HL-60 (cell line): ENCODE results near the gene QRFPR.
A peak's percentile ranks its signal among the peaks of the same experiment; 100 is the strongest.
"Not testable (repeated sequence)": the region's sequence is repeated elsewhere in the genome, so short reads cannot be mapped to it uniquely, and the experiment has no call there.

Experiments
- DNase-seq, 2 experiments: peaks; one replicate each; pipeline ENCODE4 v3.0.0-alpha.2; 2010 to 2020; ENCODE audit warnings: low read depth in 1 of 2, low spot score in 1 of 2
- H3K27ac ChIP-seq: fragments of 250-450 bp; sonication (Bioruptor Pico); replicated peaks from 2 replicates; pipeline ENCODE4 v1.5.1; 2020; ENCODE audit warnings: mild to moderate bottlenecking, moderate library complexity
- H3K27me3 ChIP-seq: fragments of 250-450 bp; sonication (Bioruptor Pico); 2 replicates; pipeline ENCODE4 v1.5.1; 2021; ENCODE audit warnings: mild to moderate bottlenecking, moderate library complexity; ENCODE audit not compliant: insufficient read depth, poor library complexity, severe bottlenecking
- H3K4me3 ChIP-seq: replicated peaks from 2 replicates; pipeline ENCODE4 v1.5.1; 2011; ENCODE audit warnings: mild to moderate bottlenecking, control low read depth, low read length; ENCODE audit not compliant: insufficient read depth
- GABPA ChIP-seq: IDR thresholded peaks from 2 replicates; pipeline ENCODE4 v1.6.1; 2012; ENCODE audit warnings: low read depth
- POLR2AphosphoS5 ChIP-seq: IDR thresholded peaks from 2 replicates; pipeline ENCODE4 v1.6.1; 2012; ENCODE audit warnings: low read depth
- SPI1 ChIP-seq: IDR thresholded peaks from 2 replicates; pipeline ENCODE4 v1.6.1; 2012; ENCODE audit warnings: low read depth, mild to moderate bottlenecking, borderline replicate concordance
- TF ChIP-seq, protein P1 (sequence below): IDR thresholded peaks from one replicate; pipeline ENCODE4 v1.5.1; 2011; ENCODE audit warnings: low read length, control low read depth, inconsistent platforms; ENCODE audit not compliant: insufficient read depth
- TF ChIP-seq, protein P2 (sequence below): IDR thresholded peaks from 2 replicates; pipeline ENCODE4 v1.6.1; 2012; ENCODE audit warnings: low read depth; ENCODE audit not compliant: insufficient replicate concordance

Gene QRFPR

DNA sequence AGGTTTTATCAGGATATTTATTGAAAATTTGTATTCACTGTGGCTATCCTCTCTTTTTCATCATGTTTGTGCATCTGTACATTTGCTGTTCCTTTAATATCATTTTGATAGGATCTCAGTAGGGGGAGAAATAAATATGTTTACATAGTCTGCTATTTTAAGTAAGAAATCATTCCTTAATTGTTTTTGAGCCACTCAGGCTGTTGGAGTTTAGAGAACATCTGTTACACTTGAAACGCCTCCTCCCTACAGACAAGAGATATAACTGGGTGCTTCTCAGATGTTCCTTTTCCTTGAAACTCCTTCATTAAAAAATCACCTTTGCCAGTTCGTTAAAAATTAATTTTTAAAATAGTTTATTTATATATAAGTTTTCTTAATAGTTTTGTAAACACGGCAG, 59.4 kb downstream of the QRFPR start:
- Histone ChIP-seq H3K4me3 (no peak overlapping the region), H3K27ac (no peak overlapping the region), H3K27me3 (peaks cover 5% of the 10 kb centered on the region)
- TF ChIP-seq POLR2AphosphoS5 (no peak), SPI1 (no peak)
- TF ChIP-seq, protein P1, sequence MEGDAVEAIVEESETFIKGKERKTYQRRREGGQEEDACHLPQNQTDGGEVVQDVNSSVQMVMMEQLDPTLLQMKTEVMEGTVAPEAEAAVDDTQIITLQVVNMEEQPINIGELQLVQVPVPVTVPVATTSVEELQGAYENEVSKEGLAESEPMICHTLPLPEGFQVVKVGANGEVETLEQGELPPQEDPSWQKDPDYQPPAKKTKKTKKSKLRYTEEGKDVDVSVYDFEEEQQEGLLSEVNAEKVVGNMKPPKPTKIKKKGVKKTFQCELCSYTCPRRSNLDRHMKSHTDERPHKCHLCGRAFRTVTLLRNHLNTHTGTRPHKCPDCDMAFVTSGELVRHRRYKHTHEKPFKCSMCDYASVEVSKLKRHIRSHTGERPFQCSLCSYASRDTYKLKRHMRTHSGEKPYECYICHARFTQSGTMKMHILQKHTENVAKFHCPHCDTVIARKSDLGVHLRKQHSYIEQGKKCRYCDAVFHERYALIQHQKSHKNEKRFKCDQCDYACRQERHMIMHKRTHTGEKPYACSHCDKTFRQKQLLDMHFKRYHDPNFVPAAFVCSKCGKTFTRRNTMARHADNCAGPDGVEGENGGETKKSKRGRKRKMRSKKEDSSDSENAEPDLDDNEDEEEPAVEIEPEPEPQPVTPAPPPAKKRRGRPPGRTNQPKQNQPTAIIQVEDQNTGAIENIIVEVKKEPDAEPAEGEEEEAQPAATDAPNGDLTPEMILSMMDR: no peak
- no peak for DNase-seq

DNA sequence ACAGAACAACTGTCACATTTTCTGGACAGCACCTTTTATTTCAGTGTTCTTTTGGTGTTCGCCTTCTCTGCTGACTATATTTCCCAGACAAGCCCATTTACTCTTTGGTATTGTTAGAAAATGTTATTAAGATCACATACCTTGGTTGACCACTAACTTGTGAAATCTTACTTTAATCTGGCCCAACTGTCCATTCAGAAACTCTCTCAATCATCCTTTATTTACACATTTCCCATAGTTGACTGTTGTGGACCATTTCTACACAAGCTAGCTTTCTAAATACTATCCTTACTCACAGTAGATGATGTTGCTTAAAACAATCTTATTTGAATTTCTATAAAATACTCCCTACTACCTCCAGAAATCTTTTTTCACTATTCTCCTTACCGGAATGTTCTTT, 64.7 kb downstream of the QRFPR start:
- H3K27me3 ChIP-seq: no peaks in the 10 kb centered on the region
- H3K4me3 ChIP-seq: no peak overlapping the region
- no peak overlapping the region for H3K27ac ChIP-seq
- TF ChIP-seq, protein P1: no peak
- TF ChIP-seq GABPA (no peak), POLR2AphosphoS5 (no peak), SPI1 (no peak)
- TF ChIP-seq, protein P2, sequence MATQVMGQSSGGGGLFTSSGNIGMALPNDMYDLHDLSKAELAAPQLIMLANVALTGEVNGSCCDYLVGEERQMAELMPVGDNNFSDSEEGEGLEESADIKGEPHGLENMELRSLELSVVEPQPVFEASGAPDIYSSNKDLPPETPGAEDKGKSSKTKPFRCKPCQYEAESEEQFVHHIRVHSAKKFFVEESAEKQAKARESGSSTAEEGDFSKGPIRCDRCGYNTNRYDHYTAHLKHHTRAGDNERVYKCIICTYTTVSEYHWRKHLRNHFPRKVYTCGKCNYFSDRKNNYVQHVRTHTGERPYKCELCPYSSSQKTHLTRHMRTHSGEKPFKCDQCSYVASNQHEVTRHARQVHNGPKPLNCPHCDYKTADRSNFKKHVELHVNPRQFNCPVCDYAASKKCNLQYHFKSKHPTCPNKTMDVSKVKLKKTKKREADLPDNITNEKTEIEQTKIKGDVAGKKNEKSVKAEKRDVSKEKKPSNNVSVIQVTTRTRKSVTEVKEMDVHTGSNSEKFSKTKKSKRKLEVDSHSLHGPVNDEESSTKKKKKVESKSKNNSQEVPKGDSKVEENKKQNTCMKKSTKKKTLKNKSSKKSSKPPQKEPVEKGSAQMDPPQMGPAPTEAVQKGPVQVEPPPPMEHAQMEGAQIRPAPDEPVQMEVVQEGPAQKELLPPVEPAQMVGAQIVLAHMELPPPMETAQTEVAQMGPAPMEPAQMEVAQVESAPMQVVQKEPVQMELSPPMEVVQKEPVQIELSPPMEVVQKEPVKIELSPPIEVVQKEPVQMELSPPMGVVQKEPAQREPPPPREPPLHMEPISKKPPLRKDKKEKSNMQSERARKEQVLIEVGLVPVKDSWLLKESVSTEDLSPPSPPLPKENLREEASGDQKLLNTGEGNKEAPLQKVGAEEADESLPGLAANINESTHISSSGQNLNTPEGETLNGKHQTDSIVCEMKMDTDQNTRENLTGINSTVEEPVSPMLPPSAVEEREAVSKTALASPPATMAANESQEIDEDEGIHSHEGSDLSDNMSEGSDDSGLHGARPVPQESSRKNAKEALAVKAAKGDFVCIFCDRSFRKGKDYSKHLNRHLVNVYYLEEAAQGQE: no peak
- DNase-seq: no peak

DNA sequence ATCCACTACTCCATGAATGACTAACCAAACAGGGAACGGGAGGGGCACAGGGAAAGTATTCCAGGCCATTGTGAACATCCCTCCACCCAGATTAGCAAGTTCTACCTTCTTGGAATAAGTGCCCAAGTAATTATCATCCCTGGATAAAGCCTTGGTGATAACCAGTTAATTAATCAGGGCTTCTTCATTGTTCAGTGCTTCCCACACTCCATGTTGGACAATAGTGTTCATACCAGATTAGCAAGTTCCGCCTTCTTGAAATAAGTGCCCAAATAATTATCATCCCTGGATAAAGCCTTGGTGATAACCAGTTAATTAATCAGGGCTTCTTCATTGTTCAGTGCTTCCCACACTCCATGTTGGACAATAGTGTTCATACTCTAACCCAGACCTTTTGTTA, 67.4 kb downstream of the QRFPR start:
- not testable (repeated sequence) for H3K4me3 ChIP-seq, H3K27ac ChIP-seq, DNase-seq, H3K27me3 ChIP-seq

DNA sequence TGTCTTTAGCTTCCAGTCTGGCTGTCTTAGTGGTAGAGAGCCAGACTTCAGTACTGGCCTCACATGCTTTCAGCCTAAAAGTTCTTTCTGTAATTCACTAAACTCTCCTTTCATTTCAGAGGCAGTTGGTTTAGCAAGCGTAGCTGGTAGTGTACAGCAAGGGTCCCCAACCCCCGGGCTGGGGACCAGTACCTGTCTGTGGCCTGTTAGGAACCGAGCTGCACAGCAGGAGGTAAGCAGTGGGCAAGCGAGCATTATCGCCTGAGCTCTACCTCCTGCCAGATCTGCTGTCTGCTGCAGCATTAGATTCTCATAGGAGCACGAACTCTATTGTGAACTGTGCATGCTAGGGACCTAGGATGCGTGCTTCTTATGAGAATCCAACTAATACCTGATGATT, 72.0 kb downstream of the QRFPR start:
- Histone ChIP-seq H3K4me3 (no peak overlapping the region), H3K27ac (no peak overlapping the region), H3K27me3 (no peaks in the 10 kb centered on the region)
- DNase-seq: no peak
- TF ChIP-seq POLR2AphosphoS5 (no peak), GABPA (no peak), SPI1 (no peak)
- TF ChIP-seq, protein P1: no peak
- TF ChIP-seq, protein P2: no peak

DNA sequence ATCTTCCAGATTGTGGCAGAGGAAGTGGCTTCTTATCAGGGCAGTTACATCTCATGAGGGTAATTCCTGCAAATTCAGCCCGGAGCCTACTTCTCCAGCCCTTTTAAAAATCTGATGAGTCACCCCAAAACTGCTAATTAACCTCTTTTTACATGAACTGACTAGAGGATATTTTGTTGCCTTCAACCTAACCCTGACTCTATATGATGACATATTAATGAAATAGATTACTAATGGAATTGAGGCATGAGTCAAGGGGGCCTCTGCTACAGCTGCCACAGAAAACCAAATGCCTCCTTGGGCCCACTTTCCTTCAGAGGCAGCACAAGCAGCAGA, 72.5 kb downstream of the QRFPR start:
- H3K4me3 ChIP-seq: no peak overlapping the region
- TF ChIP-seq POLR2AphosphoS5 (no peak), SPI1 (peak; percentile 34; the same call in 1 of the 2 replicates), GABPA (no peak)
- TF ChIP-seq, protein P1: no peak
- no peak overlapping the region for H3K27ac ChIP-seq
- no peaks in the 10 kb centered on the region for H3K27me3 ChIP-seq
- DNase-seq: peak in 1 of 2 experiments; percentile 1
